ENCODE measurements around the gene AGAP6.
"Not testable (repeated sequence)": the region's sequence is repeated elsewhere in the genome, so short reads cannot be mapped to it uniquely, and the experiment has no call there.

Gene AGAP6

GRCh38 chr10:49971466-49971865, 16.7 kb upstream of the AGAP6 start:
- not testable (repeated sequence) for H3K4me2 ChIP-seq (ENCODE audit: low read length); H3K79me2 ChIP-seq (ENCODE audit: low read length); H3K4me3 ChIP-seq (ENCODE audit: low read length); H3K27me3 ChIP-seq (ENCODE audit: low read depth, low read length); H3K36me3 ChIP-seq (replicated peaks; ENCODE audit: low read depth, low read length); H3K27ac ChIP-seq (ENCODE audit: low read length); H3K4me1 ChIP-seq (ENCODE audit: low read length); H4K20me1 ChIP-seq (ENCODE audit: insufficient read depth, low read length); H3K9me3 ChIP-seq (ENCODE audit: insufficient read depth, low read length); H3K9ac ChIP-seq (ENCODE audit: low read length); H2AFZ ChIP-seq (ENCODE audit: low read depth, low read length)

- H3K27me3 ChIP-seq (ENCODE audit: low read depth, low read length); H3K4me1 ChIP-seq (ENCODE audit: low read length); H3K9me3 ChIP-seq (ENCODE audit: insufficient read depth, low read length); H4K20me1 ChIP-seq (ENCODE audit: insufficient read depth, low read length); H3K4me2 ChIP-seq (ENCODE audit: low read length); H3K36me3 ChIP-seq (replicated peaks; ENCODE audit: low read depth, low read length); H2AFZ ChIP-seq (ENCODE audit: low read depth, low read length); H3K27ac ChIP-seq (ENCODE audit: low read length); H3K79me2 ChIP-seq (ENCODE audit: low read length); H3K4me3 ChIP-seq (ENCODE audit: low read length); H3K9ac ChIP-seq (ENCODE audit: low read length): not testable (repeated sequence)
Measured at GRCh38 chr10:49972094-49972493, 16.1 kb upstream of the AGAP6 start.

GRCh38 chr10:49977756-49978155, 10.4 kb upstream of the AGAP6 start:
- H3K27ac ChIP-seq (ENCODE audit: low read length); H3K9ac ChIP-seq (ENCODE audit: low read length); H3K36me3 ChIP-seq (replicated peaks; ENCODE audit: low read depth, low read length); H2AFZ ChIP-seq (ENCODE audit: low read depth, low read length); H3K9me3 ChIP-seq (ENCODE audit: insufficient read depth, low read length); H4K20me1 ChIP-seq (ENCODE audit: insufficient read depth, low read length); H3K4me3 ChIP-seq (ENCODE audit: low read length); H3K4me2 ChIP-seq (ENCODE audit: low read length); H3K79me2 ChIP-seq (ENCODE audit: low read length); H3K27me3 ChIP-seq (ENCODE audit: low read depth, low read length); H3K4me1 ChIP-seq (ENCODE audit: low read length): not testable (repeated sequence)

- H3K27me3 ChIP-seq (ENCODE audit: low read depth, low read length); H3K4me2 ChIP-seq (ENCODE audit: low read length); H3K36me3 ChIP-seq (replicated peaks; ENCODE audit: low read depth, low read length): not testable (repeated sequence)
Measured at GRCh38 chr10:49987207-49987606, 999 bp upstream of the AGAP6 start.

GRCh38 chr10:49995321-49995720, 7.1 kb downstream of the AGAP6 start:
- not testable (repeated sequence) for H3K4me1 ChIP-seq (ENCODE audit: low read length); H3K36me3 ChIP-seq (replicated peaks; ENCODE audit: low read depth, low read length); H2AFZ ChIP-seq (ENCODE audit: low read depth, low read length); H3K4me2 ChIP-seq (ENCODE audit: low read length); H3K27ac ChIP-seq (ENCODE audit: low read length); H3K9ac ChIP-seq (ENCODE audit: low read length); H3K27me3 ChIP-seq (ENCODE audit: low read depth, low read length); H4K20me1 ChIP-seq (ENCODE audit: insufficient read depth, low read length); H3K79me2 ChIP-seq (ENCODE audit: low read length); H3K9me3 ChIP-seq (ENCODE audit: insufficient read depth, low read length); H3K4me3 ChIP-seq (ENCODE audit: low read length)

More at GRCh38 chr10:49987207-49987606, 999 bp upstream of the AGAP6 start:
- H3K9me3 ChIP-seq (ENCODE audit: insufficient read depth, low read length); H3K9ac ChIP-seq (ENCODE audit: low read length); H4K20me1 ChIP-seq (ENCODE audit: insufficient read depth, low read length); H3K27ac ChIP-seq (ENCODE audit: low read length); H3K4me3 ChIP-seq (ENCODE audit: low read length); H2AFZ ChIP-seq (ENCODE audit: low read depth, low read length); H3K4me1 ChIP-seq (ENCODE audit: low read length); H3K79me2 ChIP-seq (ENCODE audit: low read length): not testable (repeated sequence)

GRCh38 chr10:50014024-50014423, 25.8 kb downstream of the AGAP6 start:
- not testable (repeated sequence) for H3K9ac ChIP-seq (ENCODE audit: low read length); H3K79me2 ChIP-seq (ENCODE audit: low read length); H3K27me3 ChIP-seq (ENCODE audit: low read depth, low read length); H2AFZ ChIP-seq (ENCODE audit: low read depth, low read length); H3K4me3 ChIP-seq (ENCODE audit: low read length); H3K9me3 ChIP-seq (ENCODE audit: insufficient read depth, low read length); H3K4me2 ChIP-seq (ENCODE audit: low read length); H3K36me3 ChIP-seq (replicated peaks; ENCODE audit: low read depth, low read length); H3K27ac ChIP-seq (ENCODE audit: low read length); H4K20me1 ChIP-seq (ENCODE audit: insufficient read depth, low read length); H3K4me1 ChIP-seq (ENCODE audit: low read length)

GRCh38 chr10:50015596-50016220, 27.5 kb downstream of the AGAP6 start:
- not testable (repeated sequence) for H3K9me3 ChIP-seq (ENCODE audit: insufficient read depth, low read length); H3K4me1 ChIP-seq (ENCODE audit: low read length); H3K27ac ChIP-seq (ENCODE audit: low read length); H2AFZ ChIP-seq (ENCODE audit: low read depth, low read length); H3K4me3 ChIP-seq (ENCODE audit: low read length); H3K36me3 ChIP-seq (replicated peaks; ENCODE audit: low read depth, low read length); H3K27me3 ChIP-seq (ENCODE audit: low read depth, low read length); H4K20me1 ChIP-seq (ENCODE audit: insufficient read depth, low read length); H3K79me2 ChIP-seq (ENCODE audit: low read length); H3K4me2 ChIP-seq (ENCODE audit: low read length); H3K9ac ChIP-seq (ENCODE audit: low read length)

- H3K4me1 ChIP-seq (ENCODE audit: low read length), result not testable (repeated sequence)
Measured at GRCh38 chr10:50016926-50017325, 28.7 kb downstream of the AGAP6 start.

GRCh38 chr10:50017646-50018045, 29.4 kb downstream of the AGAP6 start:
- not testable (repeated sequence) for H2AFZ ChIP-seq (ENCODE audit: low read depth, low read length); H3K27me3 ChIP-seq (ENCODE audit: low read depth, low read length); H3K9ac ChIP-seq (ENCODE audit: low read length); H3K27ac ChIP-seq (ENCODE audit: low read length); H3K4me2 ChIP-seq (ENCODE audit: low read length); H3K4me1 ChIP-seq (ENCODE audit: low read length); H3K79me2 ChIP-seq (ENCODE audit: low read length); H4K20me1 ChIP-seq (ENCODE audit: insufficient read depth, low read length); H3K4me3 ChIP-seq (ENCODE audit: low read length); H3K36me3 ChIP-seq (replicated peaks; ENCODE audit: low read depth, low read length); H3K9me3 ChIP-seq (ENCODE audit: insufficient read depth, low read length)

More at GRCh38 chr10:50016926-50017325, 28.7 kb downstream of the AGAP6 start:
- H3K36me3 ChIP-seq (replicated peaks; ENCODE audit: low read depth, low read length); H3K9me3 ChIP-seq (ENCODE audit: insufficient read depth, low read length); H3K27me3 ChIP-seq (ENCODE audit: low read depth, low read length); H2AFZ ChIP-seq (ENCODE audit: low read depth, low read length); H3K4me3 ChIP-seq (ENCODE audit: low read length); H3K27ac ChIP-seq (ENCODE audit: low read length); H3K4me2 ChIP-seq (ENCODE audit: low read length); H3K9ac ChIP-seq (ENCODE audit: low read length); H4K20me1 ChIP-seq (ENCODE audit: insufficient read depth, low read length); H3K79me2 ChIP-seq (ENCODE audit: low read length): not testable (repeated sequence)

- not testable (repeated sequence) for H3K36me3 ChIP-seq (replicated peaks; ENCODE audit: low read depth, low read length); H3K27ac ChIP-seq (ENCODE audit: low read length); H3K9me3 ChIP-seq (ENCODE audit: insufficient read depth, low read length)
Measured at GRCh38 chr10:50019279-50019678, 31.1 kb downstream of the AGAP6 start.

More at GRCh38 chr10:50019279-50019678, 31.1 kb downstream of the AGAP6 start:
- H3K9ac ChIP-seq (ENCODE audit: low read length); H3K4me2 ChIP-seq (ENCODE audit: low read length); H3K4me1 ChIP-seq (ENCODE audit: low read length); H2AFZ ChIP-seq (ENCODE audit: low read depth, low read length); H3K4me3 ChIP-seq (ENCODE audit: low read length); H3K79me2 ChIP-seq (ENCODE audit: low read length); H3K27me3 ChIP-seq (ENCODE audit: low read depth, low read length); H4K20me1 ChIP-seq (ENCODE audit: insufficient read depth, low read length): not testable (repeated sequence)
